Activated naive CD8-positive, alpha-beta T cell treated with anti-CD3 and anti-CD28 coated beads, Interleukin-2, amount 50 U/mL, for 24 hours (primary cell): ENCODE results near the gene PCGF3.

ENCODE experiments used
- ATAC-seq: fragments of 150-1000 bp; cut with Tn5 transposase; one replicate; pipeline ENCODE4 v1.10.0; 2021
- DNase-seq: peaks from one replicate; pipeline ENCODE4 v3.0.0; 2021
- H3K27ac Mint-ChIP-seq: one replicate; pipeline ENCODE4 v1.8.0; 2021; ENCODE audit warnings: mild to moderate bottlenecking, mixed read lengths
- H3K27me3 Mint-ChIP-seq: one replicate; pipeline ENCODE4 v1.8.0; 2021; ENCODE audit warnings: mixed read lengths
- H3K36me3 Mint-ChIP-seq: one replicate; pipeline ENCODE4 v1.8.0; 2021; ENCODE audit warnings: low read depth, mixed read lengths
- H3K4me1 Mint-ChIP-seq: one replicate; pipeline ENCODE4 v1.8.0; 2021; ENCODE audit warnings: mixed read lengths
- H3K4me3 Mint-ChIP-seq: one replicate; pipeline ENCODE4 v1.8.0; 2021; ENCODE audit warnings: mild to moderate bottlenecking, moderate library complexity, mixed read lengths
- H3K9me3 Mint-ChIP-seq: one replicate; pipeline ENCODE4 v1.8.0; 2021; ENCODE audit warnings: mixed read lengths

Gene PCGF3

GRCh38 chr4:712916-713632 is 7.4 kb downstream of the PCGF3 start:
- Mint-ChIP-seq H3K36me3 (no peaks in the 10 kb centered on the region), H3K4me1 (peaks cover 19% of the 10 kb centered on the region), H3K27me3 (no peaks in the 10 kb centered on the region), H3K9me3 (no peaks in the 10 kb centered on the region), H3K4me3 (no peak overlapping the region), H3K27ac (no peak overlapping the region)
- ATAC-seq (no peak), DNase-seq (no peak)

GRCh38 chr4:714087-714486 is 8.5 kb downstream of the PCGF3 start:
- no peaks in the 10 kb centered on the region for H3K36me3 Mint-ChIP-seq
- peaks cover 13% of the 10 kb centered on the region for H3K4me1 Mint-ChIP-seq
- ATAC-seq, result no peak
- no peak overlapping the region for H3K4me3 Mint-ChIP-seq
- no peak overlapping the region for H3K27ac Mint-ChIP-seq
- no peaks in the 10 kb centered on the region for H3K9me3 Mint-ChIP-seq
- no peak for DNase-seq
- no peaks in the 10 kb centered on the region for H3K27me3 Mint-ChIP-seq

GRCh38 chr4:717601-718320 is 12.1 kb downstream of the PCGF3 start:
- Mint-ChIP-seq H3K36me3 (peaks cover 18% of the 10 kb centered on the region), H3K4me3 (no peak overlapping the region), H3K9me3 (no peaks in the 10 kb centered on the region), H3K27me3 (no peaks in the 10 kb centered on the region), H3K27ac (no peak overlapping the region), H3K4me1 (peaks cover 5% of the 10 kb centered on the region)
- DNase-seq (no peak), ATAC-seq (no peak)

GRCh38 chr4:718460-718859 is 12.8 kb downstream of the PCGF3 start:
- Mint-ChIP-seq H3K4me1 (peaks cover 5% of the 10 kb centered on the region), H3K36me3 (peaks cover 23% of the 10 kb centered on the region), H3K27me3 (no peaks in the 10 kb centered on the region), H3K27ac (no peak overlapping the region), H3K4me3 (no peak overlapping the region), H3K9me3 (no peaks in the 10 kb centered on the region)
- no peak for ATAC-seq
- no peak for DNase-seq

- H3K36me3 Mint-ChIP-seq, result peaks cover 23% of the 10 kb centered on the region
- H3K9me3 Mint-ChIP-seq, result no peaks in the 10 kb centered on the region
- no peak for DNase-seq
- no peak for ATAC-seq
- no peak overlapping the region for H3K4me3 Mint-ChIP-seq
- H3K27ac Mint-ChIP-seq, result no peak overlapping the region
- H3K27me3 Mint-ChIP-seq, result no peaks in the 10 kb centered on the region
- H3K4me1 Mint-ChIP-seq, result peaks cover 6% of the 10 kb centered on the region
These were observed 14.7 kb downstream of the PCGF3 start for GRCh38 chr4:720111-720860.

GRCh38 chr4:721261-722168 is 15.9 kb downstream of the PCGF3 start:
- Mint-ChIP-seq H3K27ac (no peak overlapping the region), H3K36me3 (peaks cover 23% of the 10 kb centered on the region), H3K27me3 (no peaks in the 10 kb centered on the region), H3K4me3 (no peak overlapping the region), H3K4me1 (peaks cover 8% of the 10 kb centered on the region), H3K9me3 (no peaks in the 10 kb centered on the region)
- DNase-seq, result no peak
- ATAC-seq, result no peak

- Mint-ChIP-seq H3K9me3 (no peaks in the 10 kb centered on the region), H3K36me3 (peaks cover 23% of the 10 kb centered on the region), H3K4me1 (peaks cover 9% of the 10 kb centered on the region), H3K27ac (no peak overlapping the region), H3K4me3 (no peak overlapping the region), H3K27me3 (no peaks in the 10 kb centered on the region)
- no peak for DNase-seq
- no peak for ATAC-seq
These were observed 16.6 kb downstream of the PCGF3 start for GRCh38 chr4:722169-722725.

- Mint-ChIP-seq H3K36me3 (peaks cover 23% of the 10 kb centered on the region), H3K9me3 (no peaks in the 10 kb centered on the region)
- DNase-seq, result no peak
These were observed 17.3 kb downstream of the PCGF3 start for GRCh38 chr4:722851-723360.

GRCh38 chr4:723751-724530 is 18.3 kb downstream of the PCGF3 start:
- DNase-seq, result no peak
- no peak overlapping the region for H3K4me3 Mint-ChIP-seq
- H3K27ac Mint-ChIP-seq, result no peak overlapping the region

More at GRCh38 chr4:722851-723360, 17.3 kb downstream of the PCGF3 start:
- no peak overlapping the region for H3K27ac Mint-ChIP-seq
- peaks cover 13% of the 10 kb centered on the region for H3K4me1 Mint-ChIP-seq
- no peaks in the 10 kb centered on the region for H3K27me3 Mint-ChIP-seq
- H3K4me3 Mint-ChIP-seq, result no peak overlapping the region
- ATAC-seq, result no peak

GRCh38 chr4:725391-726234 is 20.0 kb downstream of the PCGF3 start:
- no peak for DNase-seq
- no peak for ATAC-seq
- Mint-ChIP-seq H3K27ac (no peak overlapping the region), H3K36me3 (peaks cover 15% of the 10 kb centered on the region), H3K4me1 (peaks cover 15% of the 10 kb centered on the region), H3K27me3 (no peaks in the 10 kb centered on the region), H3K4me3 (no peak overlapping the region), H3K9me3 (no peaks in the 10 kb centered on the region)

More at GRCh38 chr4:723751-724530, 18.3 kb downstream of the PCGF3 start:
- no peaks in the 10 kb centered on the region for H3K9me3 Mint-ChIP-seq
- ATAC-seq, result no peak
- peaks cover 23% of the 10 kb centered on the region for H3K36me3 Mint-ChIP-seq
- no peaks in the 10 kb centered on the region for H3K27me3 Mint-ChIP-seq
- peaks cover 15% of the 10 kb centered on the region for H3K4me1 Mint-ChIP-seq

- peaks cover 15% of the 10 kb centered on the region for H3K4me1 Mint-ChIP-seq
- ATAC-seq, result no peak
- no peak for DNase-seq
- H3K27ac Mint-ChIP-seq, result no peak overlapping the region
- H3K27me3 Mint-ChIP-seq, result no peaks in the 10 kb centered on the region
- H3K36me3 Mint-ChIP-seq, result peaks cover 17% of the 10 kb centered on the region
- H3K4me3 Mint-ChIP-seq, result no peak overlapping the region
- no peaks in the 10 kb centered on the region for H3K9me3 Mint-ChIP-seq
These were observed 20.7 kb downstream of the PCGF3 start for GRCh38 chr4:726235-726787.

GRCh38 chr4:726838-727237 is 21.2 kb downstream of the PCGF3 start:
- H3K9me3 Mint-ChIP-seq, result no peaks in the 10 kb centered on the region
- no peak overlapping the region for H3K27ac Mint-ChIP-seq
- no peak overlapping the region for H3K4me3 Mint-ChIP-seq
- peaks cover 15% of the 10 kb centered on the region for H3K4me1 Mint-ChIP-seq
- DNase-seq, result no peak
- ATAC-seq, result no peak
- H3K27me3 Mint-ChIP-seq, result no peaks in the 10 kb centered on the region
- peaks cover 14% of the 10 kb centered on the region for H3K36me3 Mint-ChIP-seq
